Coronary artery (tissue), 2 donors: ENCODE measurements around the gene ZNF365.

Experiments used
- DNase-seq: peaks from one replicate; pipeline ENCODE4 v3.0.0-alpha.2; 2017; ENCODE audit warnings: low spot score
- H3K27ac ChIP-seq, 2 donors: fragments of 200-600 bp; sonication (generic); one replicate each; pipeline ENCODE4 v1.5.1; 2016 to 2019
- H3K4me3 ChIP-seq: fragments of 200-600 bp; sonication (generic); 2 replicates; pipeline ENCODE4 v1.5.1; 2016; ENCODE audit warnings: mild to moderate bottlenecking, moderate library complexity
- TF ChIP-seq, protein P1 (sequence below): fragments of 200-600 bp; sonication (generic); IDR thresholded peaks from one replicate; pipeline ENCODE4 v1.5.1; 2019; ENCODE audit warnings: antibody characterized with exemption

ZNF365 gene

GRCh38 chr10:62373995-62374861 is at the start of gene ZNF365:
TSS of gene ZNF365 (plus strand) at chr10:62374369. CDS start at chr10:62376194, 1,825 bp downstream.
- no peak for DNase-seq
- TF ChIP-seq, protein P1, sequence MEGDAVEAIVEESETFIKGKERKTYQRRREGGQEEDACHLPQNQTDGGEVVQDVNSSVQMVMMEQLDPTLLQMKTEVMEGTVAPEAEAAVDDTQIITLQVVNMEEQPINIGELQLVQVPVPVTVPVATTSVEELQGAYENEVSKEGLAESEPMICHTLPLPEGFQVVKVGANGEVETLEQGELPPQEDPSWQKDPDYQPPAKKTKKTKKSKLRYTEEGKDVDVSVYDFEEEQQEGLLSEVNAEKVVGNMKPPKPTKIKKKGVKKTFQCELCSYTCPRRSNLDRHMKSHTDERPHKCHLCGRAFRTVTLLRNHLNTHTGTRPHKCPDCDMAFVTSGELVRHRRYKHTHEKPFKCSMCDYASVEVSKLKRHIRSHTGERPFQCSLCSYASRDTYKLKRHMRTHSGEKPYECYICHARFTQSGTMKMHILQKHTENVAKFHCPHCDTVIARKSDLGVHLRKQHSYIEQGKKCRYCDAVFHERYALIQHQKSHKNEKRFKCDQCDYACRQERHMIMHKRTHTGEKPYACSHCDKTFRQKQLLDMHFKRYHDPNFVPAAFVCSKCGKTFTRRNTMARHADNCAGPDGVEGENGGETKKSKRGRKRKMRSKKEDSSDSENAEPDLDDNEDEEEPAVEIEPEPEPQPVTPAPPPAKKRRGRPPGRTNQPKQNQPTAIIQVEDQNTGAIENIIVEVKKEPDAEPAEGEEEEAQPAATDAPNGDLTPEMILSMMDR, result no peak
- H3K27ac ChIP-seq, result peak within 1 kb of the TSS; percentile 22 to 74
- peak within 1 kb of the TSS; percentile 79 for H3K4me3 ChIP-seq

GRCh38 chr10:62326176-62326575 is 48.0 kb upstream of the ZNF365 start:
- no peak for DNase-seq
- TF ChIP-seq, protein P1, result no peak

DNA sequence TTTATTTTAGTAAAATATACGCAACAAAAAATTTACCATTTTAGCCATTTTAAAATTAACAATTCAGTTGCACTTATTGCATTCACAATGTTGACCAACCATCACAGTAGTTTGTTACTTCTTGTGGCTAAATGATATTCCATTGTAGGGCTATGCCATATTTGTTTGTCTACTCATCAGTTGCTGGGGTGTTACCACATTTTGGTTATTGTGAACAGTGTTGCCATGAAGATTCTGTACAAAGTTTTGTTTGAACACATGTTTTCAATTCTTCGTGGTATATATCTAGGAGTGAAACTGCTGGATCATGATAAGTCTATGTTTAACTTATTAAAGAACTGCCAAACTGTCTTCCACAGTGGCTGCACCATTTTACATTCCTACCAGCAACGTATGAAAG is 46.3 kb upstream of the ZNF365 start:
- TF ChIP-seq, protein P1, result no peak
- DNase-seq, result no peak
- Histone ChIP-seq H3K4me3 (no peak overlapping the region), H3K27ac (no peak overlapping the region)

More at GRCh38 chr10:62326176-62326575, 48.0 kb upstream of the ZNF365 start:
- no peak overlapping the region for H3K27ac ChIP-seq
- H3K4me3 ChIP-seq, result no peak overlapping the region

DNA sequence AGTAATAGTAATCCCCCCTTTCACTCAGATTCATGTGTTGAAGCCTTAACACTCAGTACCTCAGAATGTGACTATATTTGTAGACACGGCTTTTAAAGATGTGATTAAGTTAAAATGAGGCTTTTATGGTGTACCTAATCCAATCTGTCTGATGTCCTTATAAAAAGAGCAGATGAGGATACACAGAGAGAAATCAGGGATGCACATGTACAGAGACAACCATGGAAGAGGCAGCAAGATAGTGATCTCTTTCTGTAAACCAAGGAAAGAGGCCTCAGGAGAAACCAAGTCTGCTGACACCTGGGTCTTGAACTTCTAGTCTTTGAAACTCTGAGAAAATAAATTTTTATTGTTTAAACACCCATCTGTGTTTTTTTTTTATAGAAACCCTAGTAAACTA is 44.0 kb upstream of the ZNF365 start:
- TF ChIP-seq, protein P1, result no peak

GRCh38 chr10:62332406-62332805 is 41.8 kb upstream of the ZNF365 start:
- no peak overlapping the region for H3K4me3 ChIP-seq
- TF ChIP-seq, protein P1, result no peak
- no peak overlapping the region for H3K27ac ChIP-seq
- no peak for DNase-seq

More for the DNA sequence above, 44.0 kb upstream of the ZNF365 start:
- DNase-seq, result no peak
- Histone ChIP-seq H3K27ac (no peak overlapping the region), H3K4me3 (no peak overlapping the region)

DNA sequence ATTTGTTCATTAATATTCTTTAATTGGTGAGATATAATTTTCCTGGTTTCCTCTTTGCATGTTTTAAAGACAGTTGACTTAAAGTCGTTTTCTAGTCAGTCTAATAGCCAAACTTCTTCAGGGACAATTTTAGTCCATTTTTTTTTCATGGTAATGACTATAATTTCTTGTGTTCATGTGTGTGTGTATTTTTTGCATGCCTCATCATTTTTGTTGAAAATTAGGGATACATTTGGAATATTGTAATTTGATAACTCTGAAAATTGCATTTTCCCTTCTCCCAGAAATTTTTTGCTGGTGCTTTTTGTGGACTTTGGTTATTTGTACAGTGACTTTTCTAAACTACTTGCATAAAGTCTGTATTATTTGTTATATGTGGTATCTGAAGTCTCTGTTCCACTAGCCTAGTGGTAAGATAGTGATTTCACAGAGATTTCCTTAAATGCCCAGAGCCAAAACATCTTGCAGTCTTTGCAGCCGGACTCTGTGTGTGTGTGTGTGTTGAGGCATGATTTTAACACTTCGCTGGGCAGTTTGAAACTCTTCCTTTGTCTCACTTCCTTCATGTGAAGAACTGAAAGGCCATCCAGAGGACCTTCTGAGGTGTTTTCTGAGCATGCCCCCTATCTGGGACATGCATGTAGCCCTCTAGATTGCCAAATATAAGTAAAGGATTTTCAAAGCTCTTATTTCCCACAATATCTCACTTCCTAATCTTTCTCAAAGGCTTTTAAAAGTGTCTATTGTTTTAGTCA is 40.9 kb upstream of the ZNF365 start:
- no peak overlapping the region for H3K4me3 ChIP-seq
- no peak for DNase-seq
- TF ChIP-seq, protein P1, result no peak
- H3K27ac ChIP-seq, result no peak overlapping the region
